ENCODE results near the gene NAALADL2.

- TF ChIP-seq, protein P1, sequence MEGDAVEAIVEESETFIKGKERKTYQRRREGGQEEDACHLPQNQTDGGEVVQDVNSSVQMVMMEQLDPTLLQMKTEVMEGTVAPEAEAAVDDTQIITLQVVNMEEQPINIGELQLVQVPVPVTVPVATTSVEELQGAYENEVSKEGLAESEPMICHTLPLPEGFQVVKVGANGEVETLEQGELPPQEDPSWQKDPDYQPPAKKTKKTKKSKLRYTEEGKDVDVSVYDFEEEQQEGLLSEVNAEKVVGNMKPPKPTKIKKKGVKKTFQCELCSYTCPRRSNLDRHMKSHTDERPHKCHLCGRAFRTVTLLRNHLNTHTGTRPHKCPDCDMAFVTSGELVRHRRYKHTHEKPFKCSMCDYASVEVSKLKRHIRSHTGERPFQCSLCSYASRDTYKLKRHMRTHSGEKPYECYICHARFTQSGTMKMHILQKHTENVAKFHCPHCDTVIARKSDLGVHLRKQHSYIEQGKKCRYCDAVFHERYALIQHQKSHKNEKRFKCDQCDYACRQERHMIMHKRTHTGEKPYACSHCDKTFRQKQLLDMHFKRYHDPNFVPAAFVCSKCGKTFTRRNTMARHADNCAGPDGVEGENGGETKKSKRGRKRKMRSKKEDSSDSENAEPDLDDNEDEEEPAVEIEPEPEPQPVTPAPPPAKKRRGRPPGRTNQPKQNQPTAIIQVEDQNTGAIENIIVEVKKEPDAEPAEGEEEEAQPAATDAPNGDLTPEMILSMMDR (IDR thresholded peaks at IDR 0.05): no peak
- TF ChIP-seq TCF7L2 (IDR thresholded peaks at IDR 0.05; ENCODE audit: low read depth, low read length): no peak
Measured at GRCh38 chr3:174907027-174907426, 47.9 kb downstream of the NAALADL2 start.
